HepG2 (cell line): Measurements from ENCODE around the gene DUSP22. TPM values are rescaled to one million over a fixed set of nuclear protein-coding genes. Genes with fewer than 3 reads are reported as not detected.

Experiments
- ATAC-seq: fragments of 200-7000 bp; cut with Tn5 transposase; 3 replicates; pipeline ENCODE4 v1.9.1; 2020; ENCODE audit warnings: mild to moderate bottlenecking, moderate library complexity
- BruUV-seq: library from RNA; stranded (reverse); fragments of 400-500 nt; replicated peaks from 2 replicates; lab custom pipeline; 2021; lab: Mats Ljungman, UMichigan
- CTCF ChIA-PET: fragments of 300-600 bp; formaldehyde crosslinking; extraction: SDS; loops from one replicate; lab custom pipeline; 2021; ENCODE audit warnings: low total read pairs, inconsistent platforms, low intra/inter-chr PET ratio; lab: Yijun Ruan, JAX
- POLR2A ChIA-PET: fragments of 350-600 bp; sonication (Branson Sonifier 250); formaldehyde crosslinking; loops from one replicate; lab custom pipeline; 2020; ENCODE audit warnings: antibody characterized with exemption, inconsistent platforms; lab: Yijun Ruan, JAX
- DNase-seq: peaks from one replicate; pipeline ENCODE4 v3.0.0-alpha.2; 2015; ENCODE audit warnings: low spot score
- FAIRE-seq: peaks from 3 replicates; lab custom pipeline; 2011; peaks lifted over from hg19 to GRCh38; lab: Jason Lieb, UNC
- H2AFZ ChIP-seq: one replicate; pipeline ENCODE4 v1.6.1; 2011; ENCODE audit warnings: low read length, inconsistent platforms
- H3K27ac ChIP-seq: fragments of 300-600 bp; 3 replicates; pipeline ENCODE4 v1.8.0; 2011; ENCODE audit warnings: mixed run types, mild to moderate bottlenecking, mixed read lengths, low read length, inconsistent platforms; ENCODE audit not compliant: insufficient read depth; ENCODE audit errors: extremely low read length
- H3K27me3 ChIP-seq, 2 experiments: fragments of 200-600 bp in 1 of 2; 2 replicates in 1 of 2; 3 replicates in 1 of 2; pipeline versions ENCODE4 v1.6.0 to v1.8.0; 2011; ENCODE audit warnings: low read length in 2 of 2, mild to moderate bottlenecking in 2 of 2, moderate library complexity in 2 of 2, inconsistent platforms in 1 of 2; ENCODE audit not compliant: insufficient read depth in 2 of 2, control insufficient read depth in 1 of 2
- H3K36me3 ChIP-seq, 2 experiments: fragments of 200-600 bp in 1 of 2; replicated peaks in 1 of 2; 2 replicates in 1 of 2; 3 replicates in 1 of 2; pipeline versions ENCODE4 v1.5.1 to v1.8.0; 2011; ENCODE audit warnings: low read length in 2 of 2, inconsistent platforms in 1 of 2; ENCODE audit not compliant: insufficient read depth in 2 of 2, control insufficient read depth in 1 of 2
- H3K4me1 ChIP-seq: 2 replicates; pipeline ENCODE4 v1.5.1; 2012; ENCODE audit warnings: low read length, inconsistent platforms; ENCODE audit not compliant: insufficient read depth
- H3K4me2 ChIP-seq: 2 replicates; pipeline ENCODE4 v1.6.0; 2011; ENCODE audit warnings: low read depth, low read length, inconsistent platforms
- H3K4me3 ChIP-seq, 3 experiments: fragments of 200-600 bp in 1 of 3; sonication (generic), shearing (Covaris generic) in 1 of 3; replicated peaks in 1 of 3; 2 replicates each; pipeline ENCODE4 v1.5.1; 2011 to 2016; ENCODE audit warnings: low read length in 3 of 3, inconsistent platforms in 2 of 3, low read depth in 2 of 3, mild to moderate bottlenecking in 2 of 3, control low read depth in 1 of 3, mixed read lengths in 1 of 3; ENCODE audit not compliant: insufficient read depth in 1 of 3
- H3K79me2 ChIP-seq: one replicate; pipeline ENCODE4 v1.6.1; 2011; ENCODE audit warnings: low read length, inconsistent platforms; ENCODE audit not compliant: insufficient read depth
- H3K9ac ChIP-seq: 2 replicates; pipeline ENCODE4 v1.6.0; 2011; ENCODE audit warnings: mild to moderate bottlenecking, low read depth, low read length, inconsistent platforms; ENCODE audit not compliant: insufficient read depth
- H3K9me3 ChIP-seq: 2 replicates; pipeline ENCODE4 v1.5.1; 2012; ENCODE audit warnings: mild to moderate bottlenecking, low read length
- H4K20me1 ChIP-seq: 2 replicates; pipeline ENCODE4 v1.6.0; 2011; ENCODE audit warnings: inconsistent platforms, mild to moderate bottlenecking, low read length, moderate library complexity; ENCODE audit not compliant: insufficient read depth
- AFF4 ChIP-seq: sonication (generic); formaldehyde crosslinking; IDR thresholded peaks from 2 replicates; pipeline ENCODE4 v1.4.0; 2020; ENCODE audit warnings: missing genetic modification reagents
- FOXK2 ChIP-seq: fragments of 450-650 bp; IDR thresholded peaks from 2 replicates; pipeline ENCODE4 v1.6.1; 2016
- GATA4 ChIP-seq: sonication (generic); IDR thresholded peaks from 2 replicates; pipeline ENCODE4 v1.6.1; 2016; ENCODE audit warnings: antibody characterized with exemption, low read depth, borderline replicate concordance
- KMT2B ChIP-seq: IDR thresholded peaks from 2 replicates; pipeline ENCODE4 v1.6.1; 2016; ENCODE audit warnings: missing genetic modification reagents, missing compliant biosample characterization
- MATR3 ChIP-seq: sonication (generic); formaldehyde crosslinking; IDR thresholded peaks from 2 replicates; pipeline ENCODE4 v1.4.0; 2020; ENCODE audit warnings: missing genetic modification reagents
- MBNL3 ChIP-seq: fragments of 250-450 bp; sonication (Bioruptor Pico); conservative IDR thresholded peaks from 2 replicates; pipeline ENCODE4 v1.8.0; 2022; ENCODE audit warnings: mild to moderate bottlenecking, inconsistent platforms
- SMC3 ChIP-seq: IDR thresholded peaks from 2 replicates; pipeline ENCODE4 v1.6.1; 2011; ENCODE audit warnings: low read length, improper control_type of control experiment
- TFAP4 ChIP-seq: sonication (generic); IDR thresholded peaks from 2 replicates; pipeline ENCODE4 v1.6.1; 2016; ENCODE audit warnings: low read depth, borderline replicate concordance
- TRIM22 ChIP-seq: fragments of 450-650 bp; IDR thresholded peaks from 2 replicates; pipeline ENCODE4 v1.6.1; 2017
- ZNF350 ChIP-seq: sonication (generic); formaldehyde crosslinking; IDR thresholded peaks from 2 replicates; pipeline ENCODE4 v1.4.0; 2020; ENCODE audit warnings: mild to moderate bottlenecking, low read depth, missing genetic modification reagents, borderline replicate concordance
- ZNF432 ChIP-seq: sonication (generic); formaldehyde crosslinking; IDR thresholded peaks from 2 replicates; pipeline ENCODE4 v1.5.0; 2020; ENCODE audit warnings: missing genetic modification reagents, mild to moderate bottlenecking, borderline replicate concordance
- ZNF510 ChIP-seq: sonication (generic); formaldehyde crosslinking; IDR thresholded peaks from 2 replicates; pipeline ENCODE4 v1.4.0; 2020; ENCODE audit warnings: low read depth, mild to moderate bottlenecking, missing genetic modification reagents
- ZNF691 ChIP-seq: sonication (generic); formaldehyde crosslinking; IDR thresholded peaks from 2 replicates; pipeline ENCODE4 v1.4.0; 2020; ENCODE audit warnings: missing genetic modification reagents, low read depth, mild to moderate bottlenecking, borderline replicate concordance
- ZNF740 ChIP-seq: sonication (generic); formaldehyde crosslinking; IDR thresholded peaks from 2 replicates; pipeline ENCODE4 v1.4.0; 2020; ENCODE audit warnings: missing genetic modification reagents
- WGBS: methylation state at CpG from one replicate; pipeline ENCODE4 v1.1.6; 2017; ENCODE audit warnings: low lambda C conversion rate; 5-methylcytosine and 5-hydroxymethylcytosine counted together
- in situ Hi-C: cut with HindIII; loops from 2 replicates; pipeline ENCODE4 v1.10.0; 2017; ENCODE audit warnings: low pct_unique_long_range_greater_than_20kb; ENCODE audit not compliant: extremely low pct_ligation_motif_present
- intact Hi-C: fragments of 100-400 bp; cut with micrococcal nuclease; formaldehyde crosslinking; loops from one replicate; pipeline ENCODE4 v1.10.0; 2022; ENCODE audit not compliant: unreplicated experiment
- polyA plus RNA-seq, 8 experiments: library from polyadenylated mRNA; depleted of rRNA in 3 of 8; stranded (reverse) in 7 of 8; unstranded in 1 of 8; fragments of >200 nt; fragmentation: Illumina TruSeq in 4 of 8; extraction: Trizol in 4 of 8; gene quantifications; 2 replicates each; pipeline versions ENCODE4 v1.2.1 to v1.2.3, GENCODE V29; 2011 to 2016; ENCODE audit warnings: low read depth in 4 of 8, missing spikeins in 1 of 8, mixed read lengths in 1 of 8; ENCODE audit not compliant: insufficient read depth in 1 of 8
- total RNA-seq, 5 experiments: library from RNA; depleted of rRNA; stranded (reverse); fragments of >200 nt; fragmentation: Illumina TruSeq; extraction: Trizol; gene quantifications; 2 replicates each; pipeline ENCODE4 v1.2.3, GENCODE V29; 2016; ENCODE audit warnings: low read depth in 1 of 5

The DUSP22 gene
- total and polyA plus RNA-seq, 2 of the 13 experiments (the other 11 are each of a cell fraction or from before 2014, with no cell fraction given), result 20.2 to 32.8 TPM

- H3K4me3 ChIP-seq, result no peak overlapping the region
- intact Hi-C loops, result no loop called here
- BruUV-seq, result no TSS peak
- DNase-seq (no peak), FAIRE-seq (no peak), ATAC-seq (no peak)
- H3K27ac ChIP-seq, result no peak overlapping the region
- H3K9ac ChIP-seq, result no peak overlapping the region
- CTCF ChIA-PET, result no interaction called here
- no peaks in the 10 kb centered on the region; a peak in 2 of 5 replicates for H3K27me3 ChIP-seq
- no peak overlapping the region for H2AFZ ChIP-seq
- H3K9me3 ChIP-seq, result no peaks in the 10 kb centered on the region
- H3K79me2 ChIP-seq, result no peaks in the 10 kb centered on the region
- no peak overlapping the region for H3K4me2 ChIP-seq
- peaks cover 2 to 3% of the 10 kb centered on the region in 2 experiments; a peak in 1 of 5 replicates for H3K36me3 ChIP-seq
- POLR2A ChIA-PET, result no interaction called here
- WGBS, result 64% methylated on average over 10 of the region's 10 CpGs
- no peaks in the 10 kb centered on the region for H3K4me1 ChIP-seq
- H4K20me1 ChIP-seq, result no peaks in the 10 kb centered on the region
- in situ Hi-C loops, result no loop called here
- TF ChIP-seq KMT2B (CRISPR knock-in tag), result no peak
- no peak for TF ChIP-seq ZNF432 (CRISPR knock-in tag)
- TF ChIP-seq SMC3, result no peak
- no peak for TF ChIP-seq MBNL3 (CRISPR knock-in tag)
- no peak for TF ChIP-seq ZNF740 (CRISPR knock-in tag)
- TF ChIP-seq TRIM22, result no peak
- TF ChIP-seq ZNF691 (CRISPR knock-in tag), result no peak
- TF ChIP-seq FOXK2, result no peak
- TF ChIP-seq ZNF350 (CRISPR knock-in tag), result no peak
- TF ChIP-seq ZNF510, result no peak
- no peak for TF ChIP-seq MATR3 (CRISPR knock-in tag)
- no peak for TF ChIP-seq TFAP4
- TF ChIP-seq AFF4 (CRISPR knock-in tag), result no peak
- no peak for TF ChIP-seq GATA4
Measured at GRCh38 chr6:315921-316752, 23.9 kb downstream of the DUSP22 start.
